ENCODE results near the gene CUL4B.
A peak's percentile ranks its signal among the peaks of the same experiment; 100 is the strongest.
"Not testable (repeated sequence)": the region's sequence is repeated elsewhere in the genome, so short reads cannot be mapped to it uniquely, and the experiment has no call there.

The CUL4B gene

DNA sequence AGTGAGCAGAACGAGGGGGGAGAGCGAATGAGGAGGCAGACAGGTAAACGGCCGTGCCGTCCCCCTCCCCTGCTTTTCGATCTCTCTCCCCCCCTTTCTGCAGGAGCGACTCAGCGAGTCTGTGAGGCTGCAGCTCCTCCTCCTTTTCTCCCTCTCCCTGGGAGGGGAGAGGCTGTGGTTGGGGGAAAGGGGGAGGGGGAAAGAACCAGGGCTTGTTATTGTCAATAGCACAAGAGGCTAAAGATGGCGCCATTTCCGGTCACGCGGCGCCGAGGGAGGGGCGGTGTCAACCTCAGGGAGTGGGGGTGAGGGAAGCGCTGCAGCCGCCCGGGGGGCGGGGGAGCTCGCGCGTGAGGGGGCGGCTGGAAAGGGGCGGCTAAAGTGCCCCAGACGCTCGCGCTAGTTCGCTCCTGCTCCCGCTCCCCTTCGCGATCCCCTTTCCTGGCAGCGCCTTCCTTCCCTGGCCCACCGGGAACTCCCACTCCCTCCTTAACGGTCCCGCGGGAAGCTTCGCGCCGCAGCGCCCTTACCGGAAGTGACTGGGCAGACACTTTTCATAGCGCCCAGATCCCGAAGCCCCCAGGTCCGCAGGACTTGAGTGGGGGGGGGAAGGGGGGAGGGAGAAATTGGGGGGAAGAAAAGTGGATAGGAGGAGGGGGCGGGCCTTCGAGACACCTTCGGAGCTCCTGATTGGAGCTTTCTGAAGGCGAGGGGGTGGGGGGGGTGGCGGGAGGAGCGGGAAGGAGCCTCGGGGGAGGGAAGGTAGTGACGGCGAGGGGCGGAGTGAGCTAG is at the start of gene CUL4B:
CUL4B (minus strand) TSS at position 121 of the 792 bp plus-strand sequence. CDS start 324 bp downstream, outside the sequence.
- peak; percentile 97 for DNase-seq

DNA sequence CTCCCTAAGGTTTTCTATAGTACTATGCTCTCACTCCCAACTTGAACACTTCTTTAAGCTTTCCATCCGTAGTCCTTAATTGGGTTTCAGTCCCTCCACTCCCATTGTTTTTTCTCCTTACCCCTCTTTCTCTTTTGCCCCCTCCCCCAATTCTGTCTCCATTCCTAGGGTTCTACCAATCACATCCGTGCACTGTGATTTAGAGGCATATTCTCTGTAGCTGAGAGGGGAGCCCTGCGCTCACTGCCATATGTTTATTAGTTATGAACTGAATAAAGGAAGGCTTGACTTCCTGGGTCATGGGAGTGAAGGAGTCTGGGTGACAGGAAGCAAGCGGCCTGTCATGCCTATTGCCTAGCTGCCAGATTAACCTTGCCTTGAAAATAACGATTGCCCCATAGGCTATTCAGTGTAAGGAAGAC is 43.6 kb upstream of the CUL4B start:
- DNase-seq = peak; percentile 67

GRCh38 chrX:120603707-120604360 is 43.1 kb upstream of the CUL4B start, which contains the start of gene MCTS1:
Gene MCTS1, plus strand, starts transcription at chrX:120604101. Its CDS starts 136 bp downstream, at chrX:120604237.
- peak; percentile 91 for DNase-seq

DNA sequence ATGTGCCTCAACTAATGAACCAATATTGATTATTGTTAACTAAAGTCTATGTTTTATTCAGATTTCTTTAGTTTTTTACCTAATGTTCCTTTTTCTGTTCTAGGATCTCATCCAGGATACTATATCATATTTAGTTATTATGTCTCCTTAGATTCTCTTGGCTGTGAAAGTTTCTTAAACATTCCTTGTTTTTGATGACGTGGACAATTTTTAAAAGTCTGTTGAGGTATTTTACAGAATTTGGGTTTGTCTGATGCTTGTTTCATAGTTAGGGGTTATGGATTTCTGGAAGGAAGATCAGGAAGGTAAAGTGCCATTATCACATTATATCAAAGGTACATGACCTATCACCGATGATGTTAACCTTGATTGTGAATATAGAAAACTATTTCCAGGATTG is 24.9 kb upstream of the CUL4B start:
- no peak for DNase-seq

GRCh38 chrX:120575379-120576114 is 14.8 kb upstream of the CUL4B start:
- DNase-seq = no peak

GRCh38 chrX:120573806-120574205 is 13.0 kb upstream of the CUL4B start:
- DNase-seq = not testable (repeated sequence)

- DNase-seq = no peak
Measured at GRCh38 chrX:120570011-120570600, 9.3 kb upstream of the CUL4B start.

GRCh38 chrX:120568609-120569008 is 7.8 kb upstream of the CUL4B start:
- DNase-seq = no peak

DNA sequence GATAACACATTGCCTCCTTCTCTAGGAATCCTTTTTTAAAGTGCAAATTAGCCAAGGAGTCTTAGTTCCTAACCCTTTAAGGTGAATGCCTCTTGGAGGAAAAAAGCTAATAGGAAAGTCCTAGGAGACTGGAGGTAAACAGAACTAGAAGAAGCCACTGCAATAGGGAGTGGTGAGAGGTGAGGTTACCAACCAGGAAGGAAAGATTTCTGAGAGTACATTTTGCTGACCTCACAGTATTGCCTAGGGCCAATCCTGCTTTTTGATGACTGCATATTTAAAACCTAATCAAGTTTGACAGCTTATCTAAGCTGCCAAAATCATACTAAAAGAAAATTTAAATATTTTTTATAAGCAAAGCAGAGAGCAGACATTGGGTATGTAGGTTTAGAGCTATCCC is 7.3 kb upstream of the CUL4B start:
- no peak for DNase-seq

DNA sequence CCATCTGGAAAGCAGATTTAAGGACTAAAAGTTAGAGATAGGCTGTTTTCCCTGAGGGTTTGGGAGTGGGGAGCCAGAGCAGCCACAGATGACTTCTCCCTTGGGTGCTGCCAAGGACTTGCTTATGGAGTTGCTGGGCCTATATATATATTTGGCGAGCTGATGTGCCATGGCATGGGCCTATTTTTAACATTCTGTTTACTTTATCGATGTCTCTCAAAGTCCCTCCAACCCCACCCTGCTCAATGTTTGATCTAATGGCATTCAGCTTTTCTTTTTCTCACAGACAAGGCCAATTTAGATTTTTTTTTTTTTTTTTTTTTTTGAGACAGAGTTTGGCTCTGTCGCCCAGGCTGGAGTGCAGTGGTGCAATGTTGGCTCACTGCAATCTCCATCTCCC is 6.1 kb upstream of the CUL4B start:
- no peak for DNase-seq

- no peak for DNase-seq
Measured at GRCh38 chrX:120564925-120565324, 4.2 kb upstream of the CUL4B start.

DNA sequence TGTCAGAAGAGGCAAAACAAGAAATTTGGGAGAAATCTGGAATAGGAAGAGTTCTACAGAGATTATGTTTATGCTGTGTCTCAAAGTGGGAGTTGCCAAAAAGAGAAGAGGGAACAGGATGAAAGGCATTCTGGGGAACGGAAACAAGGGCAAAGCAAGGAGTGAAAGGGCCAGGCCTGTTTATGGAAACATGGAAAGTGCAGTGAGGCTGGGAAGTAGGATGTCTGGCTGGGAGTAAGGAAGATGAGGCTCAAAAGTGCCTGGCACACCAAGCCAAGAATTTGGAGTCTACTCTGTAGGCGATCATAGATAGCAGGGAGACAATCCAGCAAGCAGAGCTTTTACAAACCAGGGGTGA is 1.8 kb upstream of the CUL4B start:
- no peak for DNase-seq

GRCh38 chrX:120561634-120562568 is 1.1 kb upstream of the CUL4B start:
- DNase-seq = no peak

GRCh38 chrX:120560405-120560841 is 339 bp downstream of the CUL4B start:
- peak; percentile 77 for DNase-seq

DNA sequence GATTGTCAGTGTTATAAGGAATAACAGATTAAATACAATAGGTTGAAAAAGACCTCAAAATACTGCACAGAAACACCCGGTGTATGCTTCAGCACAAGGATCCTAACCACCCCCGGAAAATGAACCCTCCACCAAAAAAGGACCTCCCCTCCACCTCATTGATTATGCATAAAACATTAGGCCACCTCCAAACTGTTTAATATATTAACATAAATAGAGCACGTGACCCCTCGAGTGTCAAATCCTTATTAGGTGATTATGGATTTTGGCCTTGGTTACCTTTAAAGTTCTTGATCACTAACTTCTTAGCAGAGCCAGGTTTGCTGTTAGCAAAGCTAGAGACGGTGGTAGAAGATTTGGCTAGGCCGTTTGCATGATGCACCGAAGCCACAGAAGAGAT is 958 bp downstream of the CUL4B start:
- no peak for DNase-seq

GRCh38 chrX:120556251-120556650 is 4.5 kb downstream of the CUL4B start:
- DNase-seq = no peak

- DNase-seq = peak; percentile 60
Measured at GRCh38 chrX:120549483-120550452, 11.0 kb downstream of the CUL4B start.

GRCh38 chrX:120536061-120536460 is 24.7 kb downstream of the CUL4B start:
- no peak for DNase-seq

DNA sequence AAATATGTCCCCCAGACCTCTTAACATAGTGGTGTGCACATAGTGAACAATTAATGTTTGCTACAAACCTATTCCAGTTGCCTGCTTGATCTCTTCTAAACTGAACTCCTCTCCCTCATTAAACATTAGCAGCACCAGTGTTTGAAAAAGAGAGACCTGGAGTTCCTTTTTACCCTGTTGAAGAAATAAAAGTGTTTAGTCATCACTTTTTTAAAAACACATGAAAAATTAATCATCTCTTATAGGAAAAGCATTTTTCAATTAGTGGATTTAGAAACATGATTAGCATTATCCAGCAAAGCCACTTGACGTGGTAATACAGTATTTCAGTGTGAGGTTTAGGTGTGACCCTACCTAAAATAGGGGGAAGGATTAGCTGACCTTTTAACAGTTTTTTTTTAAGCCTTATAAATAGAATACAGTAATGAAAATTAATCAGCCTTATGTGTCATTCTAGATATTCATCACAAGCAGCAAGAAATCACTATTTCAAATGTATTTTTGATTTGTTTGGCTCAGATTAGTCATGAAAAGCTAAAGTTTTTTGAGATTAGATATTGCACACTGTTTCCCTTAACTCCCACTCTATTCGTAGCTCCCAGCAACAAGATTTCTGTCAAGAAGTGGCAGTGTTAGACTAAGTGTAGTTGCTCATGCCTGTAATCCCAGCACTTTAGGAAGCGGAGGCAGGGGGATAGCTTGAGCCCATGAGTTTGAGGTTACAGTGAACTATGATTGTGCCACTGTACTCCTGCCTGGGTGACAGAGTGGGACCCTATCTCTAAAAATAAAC is 26.2 kb downstream of the CUL4B start:
- DNase-seq = no peak

- no peak for DNase-seq
Measured at GRCh38 chrX:120522820-120523219, 37.9 kb downstream of the CUL4B start.
